Stimulated activated CD4-positive, alpha-beta T cell treated with anti-CD3 and anti-CD28 coated beads, Interleukin-1b, Interleukin-23, amount 100 ng/mL, for 1 hour (primary cell): Measurements from ENCODE around the gene PDLIM4.

ENCODE experiments used
- DNase-seq, 2 donors: peaks; one replicate each; pipeline ENCODE4 v3.0.0-alpha.2; 2020; ENCODE audit warnings: low read depth in 2 of 2

Gene PDLIM4

DNA sequence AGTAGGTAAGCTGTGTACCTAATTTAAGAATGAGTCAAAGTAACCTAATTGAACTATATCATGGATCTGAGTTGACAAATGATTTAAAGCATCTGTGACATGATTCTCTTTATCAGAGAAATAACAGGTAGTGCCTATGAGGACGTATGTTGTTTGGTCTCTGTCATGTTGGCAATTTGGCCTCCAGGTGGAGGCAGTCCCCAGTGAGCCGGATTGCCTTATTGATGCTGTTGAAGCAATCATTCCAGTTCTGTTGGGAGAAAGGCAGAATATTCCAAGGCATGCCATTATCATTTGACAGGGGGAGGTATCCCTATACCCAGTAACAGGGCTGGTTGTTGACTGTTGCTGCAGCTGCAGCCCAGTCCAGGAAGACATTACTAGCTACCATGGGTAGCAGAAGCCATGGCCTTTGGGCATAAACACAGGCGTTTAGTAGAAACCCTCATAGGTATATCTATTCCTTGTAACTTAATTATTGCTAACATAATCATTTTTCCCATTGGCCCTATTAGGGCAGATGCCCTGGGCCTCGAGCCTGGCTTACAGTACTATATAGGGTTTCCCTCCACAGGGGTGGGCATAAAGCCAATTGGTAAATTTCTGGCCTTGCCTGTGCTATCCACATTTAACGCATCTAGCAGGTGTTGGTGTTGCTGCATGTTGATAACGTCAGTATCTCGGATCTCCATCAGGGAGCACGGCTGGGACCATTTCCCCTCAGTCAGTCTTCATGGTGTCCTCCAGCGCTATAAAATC is 24.5 kb downstream of the PDLIM4 start:
- no peak for DNase-seq

GRCh38 chr5:132283423-132284043 is 26.0 kb downstream of the PDLIM4 start:
- no peak for DNase-seq

DNA sequence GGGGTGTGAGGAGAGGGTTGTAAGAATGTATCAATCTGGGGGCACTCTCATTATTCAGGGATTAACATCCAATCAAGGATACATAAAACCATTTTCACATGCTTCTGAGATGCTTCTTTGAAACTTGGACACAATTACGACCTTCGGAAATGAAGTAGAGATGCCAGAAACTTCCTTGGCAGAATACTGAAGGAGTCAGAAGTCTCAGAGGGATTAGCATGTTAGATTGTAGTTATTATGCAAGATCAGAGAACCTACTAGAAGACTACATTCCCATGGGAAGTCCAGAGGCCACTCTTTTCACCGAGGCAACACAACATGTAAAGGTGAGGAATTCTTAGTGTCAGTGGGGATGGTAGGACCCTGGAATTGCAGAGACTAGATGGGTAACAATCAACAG is 31.6 kb downstream of the PDLIM4 start:
- DNase-seq, result no peak

GRCh38 chr5:132291026-132291425 is 33.5 kb downstream of the PDLIM4 start:
- DNase-seq, result no peak

DNA sequence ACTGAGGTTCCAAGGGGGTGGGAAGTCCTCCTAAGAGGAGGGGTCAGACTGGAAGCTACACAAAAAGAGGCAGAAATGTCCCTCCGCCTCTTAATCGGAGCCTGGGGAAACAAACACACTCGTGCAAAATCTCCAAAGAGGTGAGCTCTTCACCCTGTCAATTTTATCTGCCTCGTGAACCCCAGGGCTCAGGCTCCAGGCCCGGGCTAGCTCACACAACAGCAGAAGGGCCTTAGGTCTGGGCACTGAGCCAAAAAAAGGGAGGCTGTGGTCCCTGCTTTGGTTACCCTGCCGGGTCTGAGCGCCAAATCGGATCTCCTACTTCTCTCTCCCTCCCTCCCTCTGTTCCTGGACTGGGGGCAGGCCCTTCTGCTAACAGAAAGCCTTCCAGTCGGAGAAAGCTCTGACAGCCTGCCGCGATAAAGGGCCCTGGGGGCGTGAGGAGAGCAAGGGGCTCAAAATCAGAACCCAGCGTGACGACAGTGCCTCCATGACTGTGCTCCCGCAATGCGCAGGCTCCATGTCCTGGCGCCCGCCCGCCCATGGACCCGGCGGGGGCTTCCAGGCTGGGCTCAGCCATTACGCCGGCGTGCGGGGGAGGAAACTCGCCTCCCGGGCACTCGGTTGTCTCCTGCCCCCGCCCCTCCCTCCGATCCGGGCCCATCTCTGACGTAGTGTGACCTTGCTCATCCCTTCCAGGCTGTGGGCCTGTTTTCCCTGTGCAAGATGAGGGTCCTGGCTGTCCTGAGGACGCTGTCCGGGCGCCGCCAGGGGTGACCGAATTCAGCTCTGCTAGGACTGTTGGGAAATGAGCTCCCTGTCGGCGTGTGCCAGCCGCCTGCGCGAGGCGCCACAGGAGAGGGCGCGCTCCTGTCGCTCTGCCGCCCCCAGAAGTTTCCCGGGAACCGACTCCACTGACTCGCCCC is 35.8 kb downstream of the PDLIM4 start:
- peak; percentile 16 to 61 for DNase-seq

GRCh38 chr5:132293992-132294727 is 36.7 kb downstream of the PDLIM4 start, which contains the start of gene SLC22A4:
Gene SLC22A4, plus strand, starts transcription at chr5:132294394. Its CDS starts 223 bp downstream, at chr5:132294617.
- DNase-seq, result peak; percentile 26 to 68

GRCh38 chr5:132294728-132295504 is 37.4 kb downstream of the PDLIM4 start:
- peak; percentile 29 to 51 for DNase-seq

DNA sequence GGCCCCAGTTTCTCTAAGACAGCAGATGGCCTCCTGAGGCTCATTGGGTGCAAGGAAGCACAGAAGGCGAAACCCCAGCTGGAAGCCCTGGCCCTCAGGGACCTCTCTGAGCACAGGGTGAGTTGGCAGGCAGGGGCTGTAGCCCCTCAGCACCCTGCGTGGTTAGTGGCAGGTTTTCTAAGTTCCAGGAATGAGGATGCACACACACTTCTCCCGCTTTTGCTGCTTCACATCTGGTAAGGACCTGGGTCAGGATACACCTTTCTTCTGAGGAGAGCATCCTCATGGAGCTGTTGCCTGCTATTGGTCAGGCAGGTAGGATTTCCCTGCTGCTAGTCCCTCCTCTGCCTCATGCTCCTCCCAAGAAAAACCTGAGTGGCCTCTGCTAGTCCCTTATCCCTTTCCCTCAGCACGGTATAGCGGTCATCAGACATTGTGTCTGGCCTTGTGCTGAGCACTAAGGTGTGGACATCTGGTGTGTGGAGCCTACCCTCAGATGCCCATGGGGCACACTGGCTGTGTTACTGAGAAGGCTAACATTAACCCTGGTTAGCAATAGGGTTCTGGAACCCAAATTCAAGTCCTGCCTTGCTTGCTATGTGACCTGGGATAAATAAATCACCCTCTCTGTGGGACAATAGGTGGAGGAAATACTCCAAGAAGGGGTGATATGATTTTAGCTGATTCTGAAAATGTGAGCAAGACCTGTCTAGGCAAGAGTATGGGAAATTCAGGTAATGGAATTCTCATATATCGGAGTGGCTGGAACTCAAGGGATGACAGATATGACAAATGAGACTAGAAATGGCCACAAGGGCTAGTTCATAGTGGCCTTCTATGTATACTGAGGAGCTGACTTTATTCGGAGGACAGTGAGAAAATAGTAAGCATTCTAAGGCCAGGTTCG is 38.3 kb downstream of the PDLIM4 start:
- no peak for DNase-seq

- no peak for DNase-seq
These were observed 39.0 kb downstream of the PDLIM4 start for GRCh38 chr5:132296412-132297016.

- no peak for DNase-seq
These were observed 39.9 kb downstream of the PDLIM4 start for GRCh38 chr5:132297211-132297940.

DNA sequence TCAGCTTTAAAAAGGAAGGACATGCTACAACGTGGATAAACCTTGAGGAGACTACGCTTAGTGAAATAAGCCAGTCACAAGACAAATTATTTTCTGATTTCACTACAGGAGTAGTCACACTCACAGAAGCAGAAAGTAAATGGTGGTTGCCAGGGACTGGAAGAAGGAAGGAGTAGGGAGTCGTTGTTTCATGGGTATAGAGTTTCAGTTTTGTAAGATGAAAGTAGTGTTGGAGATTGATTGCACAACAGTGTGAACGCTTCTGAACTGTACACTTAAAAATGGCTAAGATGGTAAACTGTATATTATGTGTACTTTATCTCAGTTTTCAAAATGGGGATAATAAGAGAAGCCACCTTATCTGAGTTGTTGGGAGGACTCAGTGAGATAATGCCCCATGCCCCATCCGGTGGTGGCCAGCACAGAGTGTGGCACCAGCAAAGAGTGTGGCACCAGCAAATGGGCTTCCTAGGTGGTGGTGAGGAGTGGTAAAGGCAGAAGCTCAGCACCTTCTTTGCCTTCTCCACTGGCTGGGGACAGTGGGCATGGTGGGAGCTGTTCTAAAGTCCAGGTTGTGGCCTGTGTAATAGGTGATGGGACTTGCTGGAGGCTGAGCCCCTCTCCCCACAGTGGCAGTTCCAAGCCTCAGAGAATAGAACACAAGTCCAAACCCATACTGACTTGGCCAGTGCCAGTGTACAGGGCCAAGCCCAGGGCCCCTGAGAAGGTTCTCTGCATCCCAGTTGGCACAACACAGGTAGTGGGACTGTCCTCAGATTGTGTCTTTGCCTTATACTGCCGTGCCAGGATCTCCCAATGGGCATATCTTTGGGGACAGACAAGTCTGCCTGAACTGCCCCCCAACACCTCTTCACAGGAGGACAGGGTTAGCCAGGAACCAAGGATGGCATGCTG is 41.1 kb downstream of the PDLIM4 start:
- DNase-seq, result no peak

DNA sequence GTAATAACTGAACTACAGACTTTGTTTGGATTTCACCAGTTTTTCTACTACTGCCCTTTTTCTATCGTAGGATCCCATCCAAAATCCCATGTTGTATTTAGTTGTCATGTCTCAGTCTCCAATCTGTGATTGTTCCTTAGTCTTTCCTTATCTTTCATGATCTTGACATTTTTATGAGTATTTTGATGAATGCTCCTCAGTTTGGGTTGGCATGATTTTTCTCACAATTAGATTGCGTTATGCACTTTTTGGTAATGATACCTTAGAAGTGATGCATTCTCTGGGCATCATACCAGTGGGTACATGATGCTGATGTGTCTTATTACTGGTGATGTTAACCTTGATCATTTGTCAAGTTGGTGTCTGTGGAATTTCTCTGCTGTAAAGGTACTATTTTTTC is 42.4 kb downstream of the PDLIM4 start:
- no peak for DNase-seq

- no peak for DNase-seq
These were observed 43.3 kb downstream of the PDLIM4 start for GRCh38 chr5:132300577-132301343.

DNA sequence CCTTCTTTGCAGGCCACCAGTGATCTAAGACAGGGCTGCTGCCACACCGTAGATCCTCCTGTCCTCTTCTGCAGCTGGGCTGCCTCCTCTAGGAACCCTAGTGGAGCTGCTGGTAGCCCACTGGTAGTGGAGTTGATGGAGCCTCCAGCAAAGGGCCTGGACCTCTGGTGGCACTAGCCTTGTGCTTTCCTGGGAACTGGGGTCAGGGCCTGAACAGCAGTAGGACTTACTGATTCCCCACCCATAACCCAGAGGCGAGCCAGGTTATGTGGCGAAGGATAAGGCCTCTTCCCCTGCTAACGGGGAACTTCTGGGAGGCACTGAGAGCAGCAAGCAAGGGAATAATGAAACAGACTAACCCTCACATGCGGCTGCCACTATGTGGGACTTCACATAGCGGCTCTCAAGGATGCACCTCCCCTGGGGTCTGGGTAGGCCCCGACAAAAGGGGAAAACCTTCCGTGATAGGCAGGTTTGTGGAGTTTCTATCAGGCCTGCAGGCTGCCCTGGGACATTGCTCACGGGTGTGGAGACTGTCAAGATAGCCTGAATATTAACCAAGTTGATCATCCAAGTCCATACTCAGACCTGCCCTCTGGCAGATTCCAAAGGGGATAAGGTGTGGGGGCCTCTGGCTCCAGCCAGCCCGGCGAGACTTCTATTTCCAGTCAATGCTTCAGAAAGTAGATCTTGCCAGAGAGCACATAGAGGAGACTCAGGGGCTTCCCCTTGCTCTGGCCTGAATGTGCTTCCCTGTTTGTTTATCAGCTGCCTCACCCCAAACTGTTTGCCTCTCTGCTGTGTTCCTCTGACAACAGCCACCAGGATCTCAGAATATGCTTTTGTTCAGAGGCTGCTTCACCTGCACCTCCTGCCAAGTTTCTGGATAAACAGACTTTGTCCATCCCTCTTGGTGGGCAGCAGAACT is 44.1 kb downstream of the PDLIM4 start:
- no peak for DNase-seq

- no peak for DNase-seq
These were observed 44.9 kb downstream of the PDLIM4 start for GRCh38 chr5:132302413-132302812.

GRCh38 chr5:132303589-132303988 is 46.1 kb downstream of the PDLIM4 start:
- DNase-seq, result no peak
